HG02840 (cell line): ENCODE results near the gene SMYD2.

Experiments used
- ATAC-seq: cut with Tn5 transposase; IDR thresholded peaks from one replicate; pipeline ENCODE4 v1.9.1; 2021; ENCODE audit warnings: mild to moderate bottlenecking, moderate library complexity, moderate number of reproducible peaks; ENCODE audit not compliant: unreplicated experiment, low FRiP score

The SMYD2 gene

DNA sequence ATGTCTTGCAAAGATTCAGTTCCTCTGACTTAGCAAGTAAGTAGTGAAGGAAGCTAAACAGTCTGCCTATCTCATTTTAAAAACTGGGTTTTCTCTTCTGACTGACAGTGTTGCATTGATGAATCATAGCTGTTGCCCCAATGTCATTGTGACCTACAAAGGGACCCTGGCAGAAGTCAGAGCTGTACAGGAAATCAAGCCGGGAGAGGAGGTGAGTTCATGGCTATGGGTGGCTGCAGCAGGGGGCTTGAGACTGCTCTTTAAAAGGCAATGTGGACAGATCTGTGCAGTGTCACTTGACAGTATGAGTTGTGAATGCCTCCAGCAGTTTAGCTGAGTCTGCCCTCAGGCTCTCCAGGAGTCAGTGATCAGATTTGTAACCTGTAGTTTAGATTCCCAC lies 46.6 kb downstream of the SMYD2 start:
- ATAC-seq, result no peak

- ATAC-seq, result peak; percentile 82
Observed at GRCh38 chr1:214328770-214329469, 48.0 kb downstream of the SMYD2 start.

DNA sequence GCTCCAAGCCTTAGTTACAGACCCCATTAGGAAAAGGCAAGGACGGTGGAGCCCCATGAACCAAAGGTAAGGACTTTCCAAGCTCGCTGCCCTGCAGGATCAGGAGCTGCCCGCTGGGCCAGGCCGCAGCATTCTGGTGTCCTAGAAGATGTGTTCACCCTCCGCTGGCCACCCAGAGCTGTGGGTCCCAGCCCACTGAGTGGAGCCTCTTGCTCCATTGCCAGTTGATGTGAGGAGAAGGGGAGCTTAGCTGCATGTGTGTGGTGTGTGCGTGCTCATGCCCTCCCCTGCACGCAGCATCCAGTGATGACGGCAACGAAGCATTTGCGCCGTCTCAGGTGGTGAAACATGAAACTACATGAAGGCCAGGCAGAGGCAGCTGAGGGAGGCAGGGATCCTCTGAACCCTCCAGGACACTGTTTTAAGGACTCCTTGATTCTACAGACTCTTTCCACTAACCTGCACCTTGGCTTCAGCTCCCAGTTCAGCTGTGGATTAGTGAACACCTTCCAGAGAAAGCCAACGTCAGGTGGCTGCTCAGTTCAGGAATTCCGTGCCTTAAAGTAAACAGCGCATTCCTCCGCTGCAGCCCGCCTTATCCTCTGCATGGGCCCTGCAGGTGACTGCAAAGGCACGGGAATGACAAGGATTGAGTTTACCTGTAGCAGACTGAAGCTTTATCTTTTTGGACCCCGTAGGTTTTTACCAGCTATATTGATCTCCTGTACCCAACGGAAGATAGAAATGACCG lies 48.7 kb downstream of the SMYD2 start:
- no peak for ATAC-seq

DNA sequence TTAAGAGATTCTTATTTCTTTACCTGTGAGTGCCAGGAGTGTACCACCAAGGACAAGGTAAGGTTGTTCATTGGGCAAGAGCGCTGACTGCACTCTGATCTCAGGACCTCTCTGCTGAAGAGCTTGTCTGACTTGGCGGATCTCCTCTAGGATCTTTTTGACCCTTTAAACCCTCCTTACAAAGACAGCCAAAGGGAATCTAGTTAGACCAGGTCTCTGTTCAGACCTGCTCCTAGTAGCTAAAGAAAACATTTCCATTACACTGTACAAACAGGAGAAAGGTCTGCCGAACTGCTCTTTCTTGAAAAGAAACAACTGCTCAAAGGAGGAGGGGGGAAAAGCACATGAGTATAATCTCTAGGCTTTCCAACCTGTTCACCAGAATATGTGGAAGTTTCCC lies 49.3 kb downstream of the SMYD2 start:
- no peak for ATAC-seq

DNA sequence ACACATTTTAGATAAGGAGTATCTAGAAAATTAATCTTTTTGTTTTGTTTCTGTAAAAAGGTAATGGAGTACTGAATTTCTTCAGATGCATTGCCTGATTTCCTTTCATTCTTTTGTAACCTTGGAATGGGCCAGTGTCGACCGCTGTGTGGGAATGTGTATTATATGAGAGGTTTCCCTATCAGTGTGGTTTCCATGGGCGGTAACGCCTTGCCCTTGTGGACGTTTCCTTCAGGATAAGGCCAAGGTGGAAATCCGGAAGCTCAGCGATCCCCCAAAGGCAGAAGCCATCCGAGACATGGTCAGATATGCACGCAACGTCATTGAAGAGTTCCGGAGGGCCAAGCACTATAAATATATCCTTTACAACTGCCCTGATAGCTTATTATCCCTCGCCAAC lies 49.8 kb downstream of the SMYD2 start:
- no peak for ATAC-seq

- no peak for ATAC-seq
Observed at GRCh38 chr1:214331180-214331579, 50.2 kb downstream of the SMYD2 start.

DNA sequence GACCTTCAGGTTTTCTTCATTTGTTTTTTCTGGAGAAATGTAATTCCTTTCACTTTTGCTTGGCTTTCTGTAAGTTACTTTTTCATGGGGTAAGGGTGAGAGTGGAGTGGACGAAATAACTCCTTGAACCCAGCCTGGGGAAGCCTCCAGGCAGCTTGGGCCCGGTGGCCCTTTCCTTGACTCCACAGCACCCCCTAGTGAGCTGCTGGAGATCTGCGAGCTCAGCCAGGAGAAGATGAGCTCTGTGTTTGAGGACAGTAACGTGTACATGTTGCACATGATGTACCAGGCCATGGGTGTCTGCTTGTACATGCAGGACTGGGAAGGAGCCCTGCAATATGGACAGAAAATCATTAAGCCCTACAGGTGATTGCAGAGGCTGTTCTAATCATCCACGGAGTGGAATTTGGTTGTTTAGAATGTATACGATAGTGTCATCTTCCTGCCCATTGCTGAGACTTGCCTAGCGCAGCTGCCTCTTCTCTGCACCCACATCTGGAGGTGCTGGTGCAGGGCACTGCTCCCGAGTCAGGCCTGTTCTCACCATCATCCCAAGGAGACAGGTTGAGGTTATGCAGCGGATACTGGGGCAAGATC lies 51.0 kb downstream of the SMYD2 start:
- ATAC-seq, result no peak

DNA sequence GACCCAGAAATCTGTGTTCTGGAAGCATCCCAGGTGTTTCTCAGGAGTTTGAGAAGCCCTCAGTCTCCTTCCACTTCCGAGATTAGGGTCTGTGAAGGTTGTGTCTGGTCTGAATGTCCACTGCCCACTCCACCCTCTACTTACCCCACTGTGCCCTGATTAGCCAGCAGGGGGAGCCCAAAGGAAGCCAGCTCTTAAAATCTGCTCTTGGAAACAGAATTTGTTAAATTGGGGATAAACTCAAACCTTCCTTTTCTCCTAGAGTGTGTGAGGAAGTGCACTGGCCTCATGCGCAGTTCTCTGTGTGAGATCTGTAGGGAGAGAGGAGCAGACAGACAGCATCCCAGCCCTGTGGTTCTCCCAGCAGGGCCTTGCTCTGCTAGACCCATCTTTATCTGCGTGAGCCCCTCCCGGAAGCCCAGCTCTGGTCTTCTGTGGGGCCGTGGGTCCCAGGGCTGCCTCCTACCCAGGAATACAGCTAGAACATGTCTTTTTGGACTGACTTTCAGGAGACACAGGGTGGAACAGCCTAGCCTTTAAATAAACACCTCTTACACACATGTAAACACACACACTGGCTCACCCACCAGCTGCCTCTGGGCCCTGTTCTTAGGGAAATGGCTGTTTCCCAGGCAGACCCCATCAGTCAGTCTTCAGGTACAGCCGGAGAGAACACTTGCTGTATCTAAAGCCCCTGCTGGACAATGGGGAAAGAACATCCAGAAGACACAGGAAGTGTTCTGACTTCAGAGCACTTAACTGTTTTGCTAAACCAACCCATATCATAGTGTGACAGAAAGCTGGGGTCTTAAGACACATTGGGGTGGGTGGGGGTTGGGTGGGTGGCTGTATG lies 52.2 kb downstream of the SMYD2 start:
- ATAC-seq, result no peak

DNA sequence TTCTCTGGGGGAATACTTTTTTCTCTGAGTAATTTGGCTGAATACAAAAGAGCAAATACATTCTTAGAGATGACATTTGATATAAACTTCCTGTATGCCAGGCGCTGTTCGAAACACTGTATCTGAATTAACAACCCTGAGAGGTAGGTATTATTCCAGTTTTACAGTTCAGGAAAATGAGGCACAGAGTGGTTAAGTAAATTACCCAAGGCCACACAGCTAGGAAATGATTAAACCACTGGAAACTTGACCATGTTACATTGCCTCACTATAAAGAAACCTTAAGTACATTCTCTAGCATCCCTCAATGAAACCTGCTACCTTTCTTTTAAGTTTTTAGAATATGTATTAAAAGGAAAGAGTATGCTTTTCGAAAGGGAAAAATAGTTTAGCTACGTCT lies 54.6 kb downstream of the SMYD2 start:
- ATAC-seq, result no peak

DNA sequence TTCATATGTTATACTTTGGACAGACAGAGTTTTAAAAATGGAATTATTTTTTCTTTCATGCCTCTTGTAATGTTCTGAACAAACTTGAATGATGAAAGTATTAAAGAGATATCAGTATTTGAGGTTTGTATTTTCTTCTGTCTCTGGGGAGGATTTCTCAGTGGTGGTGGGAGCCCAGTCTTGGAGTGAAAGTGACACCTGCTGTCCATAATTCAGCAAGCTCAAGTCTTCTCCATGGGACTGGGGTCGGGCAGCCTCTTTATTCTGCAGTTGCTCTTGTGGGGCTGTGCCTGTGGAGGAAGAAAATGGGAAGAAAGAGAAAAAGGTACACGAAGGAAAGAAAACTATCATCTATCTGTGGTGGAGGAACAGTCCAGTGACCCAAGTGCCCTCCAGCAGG lies 56.1 kb downstream of the SMYD2 start:
- ATAC-seq, result no peak

DNA sequence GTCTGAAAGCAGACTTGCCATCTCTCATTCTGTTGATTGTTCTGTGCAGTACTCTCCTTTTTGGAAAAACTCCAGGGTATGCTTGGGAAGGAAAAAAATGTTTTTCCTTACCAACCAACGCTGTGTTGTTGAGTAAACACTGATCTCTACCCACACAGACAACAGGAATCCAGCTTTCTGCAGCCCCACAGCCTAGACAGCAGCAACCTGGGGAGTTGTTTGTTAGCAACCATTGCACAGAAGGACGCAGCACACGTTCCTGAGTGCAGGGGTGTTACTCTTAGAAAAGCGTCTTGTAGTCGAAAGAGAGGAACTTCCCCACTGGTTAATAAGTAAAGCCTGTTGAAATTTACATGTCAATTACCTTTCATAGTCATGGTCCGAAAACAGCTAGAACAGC lies 56.6 kb downstream of the SMYD2 start:
- peak; percentile 79 for ATAC-seq

DNA sequence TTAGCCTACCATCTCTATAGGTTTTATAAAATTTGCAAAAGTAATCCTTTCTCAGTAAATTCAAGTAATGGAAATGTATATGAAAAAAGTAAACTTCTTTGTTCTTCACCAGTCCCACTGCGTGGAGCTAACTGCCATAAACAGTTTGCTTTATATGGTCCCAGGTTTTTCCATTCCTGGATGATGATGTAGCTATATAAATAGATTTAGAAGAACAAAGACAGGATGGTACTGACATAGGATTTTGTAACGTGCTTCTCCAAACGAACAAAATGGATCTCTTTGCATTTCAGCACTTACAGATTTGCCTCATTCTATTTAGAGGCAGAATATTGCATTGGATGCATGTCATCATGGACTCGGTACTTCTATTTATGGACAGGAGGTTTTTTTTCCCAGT lies 57.3 kb downstream of the SMYD2 start:
- ATAC-seq, result no peak

GRCh38 chr1:214341459-214341858 lies 60.5 kb downstream of the SMYD2 start:
- no peak for ATAC-seq

DNA sequence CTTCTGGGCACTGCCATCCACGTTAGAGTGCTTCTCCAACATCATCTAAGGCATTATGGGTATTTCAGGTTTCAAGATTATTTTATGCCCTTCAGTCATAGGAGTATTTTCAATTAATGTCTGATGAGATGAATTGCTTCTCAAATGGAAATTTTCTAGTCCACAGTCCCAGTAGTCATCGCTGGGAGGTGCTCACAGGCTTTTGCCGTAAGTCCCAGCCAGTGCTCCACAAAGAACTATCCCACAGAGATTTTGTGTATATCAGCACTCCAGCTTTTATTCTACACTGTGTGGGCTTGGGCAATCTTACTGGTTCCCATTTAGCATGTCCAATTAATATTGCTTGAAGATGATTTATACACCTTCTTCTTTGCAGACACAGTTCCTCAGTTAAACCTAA lies 61.0 kb downstream of the SMYD2 start:
- ATAC-seq, result no peak

DNA sequence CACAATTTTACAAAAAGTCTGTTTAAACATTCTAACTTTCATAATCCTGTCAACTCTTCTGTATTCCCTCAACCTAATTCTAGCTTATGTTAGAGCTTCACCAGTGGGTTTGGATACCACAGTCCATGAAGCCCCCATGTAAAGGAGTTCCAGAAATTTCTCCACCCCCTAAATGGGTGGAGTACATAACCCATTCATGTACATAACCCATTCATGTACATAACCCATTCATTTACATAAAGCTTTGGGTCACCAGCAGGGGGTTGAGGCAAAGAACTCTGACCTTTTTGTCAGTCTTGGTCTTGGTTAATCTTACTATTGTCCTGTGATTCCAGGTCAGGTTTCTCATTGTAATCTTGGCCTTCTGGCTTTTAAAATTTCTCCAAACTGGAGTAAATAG lies 61.6 kb downstream of the SMYD2 start:
- no peak for ATAC-seq

DNA sequence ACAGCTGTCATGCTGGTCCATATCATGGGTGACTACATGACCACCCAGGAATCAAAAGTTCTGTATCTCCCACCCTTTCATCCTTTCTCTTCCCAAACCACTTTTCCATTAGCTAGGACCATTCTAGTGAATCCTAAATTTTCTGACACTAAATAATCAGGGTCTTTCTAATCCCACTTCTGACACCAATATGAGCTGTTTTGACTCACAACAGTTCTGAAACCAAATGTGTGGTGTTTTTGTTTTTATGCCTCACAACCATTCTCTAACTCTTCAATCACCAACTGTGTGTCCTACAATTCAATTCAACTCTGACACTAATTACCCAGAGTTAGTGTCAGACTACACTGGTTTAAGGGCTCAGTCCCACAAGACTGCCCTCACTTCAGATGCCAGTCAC lies 63.9 kb downstream of the SMYD2 start:
- no peak for ATAC-seq

DNA sequence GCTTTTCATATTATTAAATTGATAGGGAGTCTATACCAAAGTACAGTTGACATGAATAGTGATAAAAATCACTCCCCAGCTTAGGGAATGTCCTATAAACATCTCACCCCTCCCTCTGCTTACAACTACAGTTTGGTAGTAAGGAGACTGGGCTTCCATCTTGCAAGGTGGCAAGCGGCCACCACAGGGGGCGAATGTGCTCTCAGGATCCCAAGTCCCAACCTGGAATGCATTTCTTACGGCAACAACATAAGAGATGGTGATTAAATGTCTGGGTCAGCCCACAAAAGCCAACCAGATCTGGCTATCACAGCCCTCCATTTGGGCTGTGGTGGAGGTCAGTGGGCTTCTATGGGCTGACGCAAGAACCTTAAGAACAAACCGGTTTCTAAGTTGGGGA lies 68.0 kb downstream of the SMYD2 start:
- no peak for ATAC-seq

DNA sequence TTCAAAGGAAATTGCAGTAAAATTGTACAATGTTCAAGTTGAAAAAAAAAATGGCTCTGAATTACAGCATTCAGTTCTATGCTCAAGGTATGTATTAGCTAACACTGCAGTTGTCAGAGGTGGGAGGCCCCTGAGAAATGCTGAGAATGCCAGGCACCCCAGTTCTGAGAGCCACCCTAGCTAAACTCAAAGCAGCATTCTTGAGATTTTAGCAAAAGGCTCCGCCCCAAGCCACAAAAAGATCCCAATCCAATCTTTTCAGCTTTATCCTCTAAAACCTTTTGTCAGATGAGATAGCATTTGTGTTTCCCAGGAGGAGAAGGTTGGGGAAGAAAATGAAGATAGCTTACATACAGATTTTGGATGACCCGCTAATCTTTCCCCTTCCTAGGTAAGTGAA lies 68.8 kb downstream of the SMYD2 start:
- ATAC-seq, result no peak

DNA sequence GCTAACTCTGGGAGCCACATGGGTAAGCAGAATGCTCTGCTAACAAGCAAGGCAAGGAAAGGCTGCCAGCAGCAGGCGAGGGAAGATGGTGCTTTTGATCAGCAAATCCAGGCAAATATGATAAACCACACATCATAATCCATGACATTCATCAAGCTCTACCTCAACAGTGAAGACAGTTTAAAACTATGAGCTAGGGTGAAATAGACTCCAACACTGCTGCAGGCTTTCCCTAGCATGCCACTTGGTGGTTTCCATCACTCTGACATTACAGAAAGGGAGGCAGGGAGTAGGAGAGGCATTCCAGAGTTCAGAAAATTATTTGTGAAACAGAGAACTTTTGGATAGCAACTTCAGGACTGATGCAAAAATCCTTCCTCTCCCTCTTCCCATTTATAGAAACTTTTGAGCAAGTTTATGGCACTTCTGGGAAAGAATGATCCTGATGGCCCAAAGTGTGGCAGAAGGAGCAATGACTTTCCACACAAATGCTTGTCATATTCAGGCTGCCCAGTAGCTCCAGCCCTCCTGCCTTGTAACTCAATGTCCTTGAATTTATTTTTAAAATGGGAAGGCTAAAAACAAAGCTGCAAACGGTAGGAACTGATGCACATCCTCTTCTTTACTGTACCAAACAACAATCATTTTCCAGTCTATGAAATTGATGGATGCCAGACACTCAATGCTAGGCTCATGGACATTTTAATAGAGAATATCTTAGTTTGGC lies 70.8 kb downstream of the SMYD2 start:
- no peak for ATAC-seq

DNA sequence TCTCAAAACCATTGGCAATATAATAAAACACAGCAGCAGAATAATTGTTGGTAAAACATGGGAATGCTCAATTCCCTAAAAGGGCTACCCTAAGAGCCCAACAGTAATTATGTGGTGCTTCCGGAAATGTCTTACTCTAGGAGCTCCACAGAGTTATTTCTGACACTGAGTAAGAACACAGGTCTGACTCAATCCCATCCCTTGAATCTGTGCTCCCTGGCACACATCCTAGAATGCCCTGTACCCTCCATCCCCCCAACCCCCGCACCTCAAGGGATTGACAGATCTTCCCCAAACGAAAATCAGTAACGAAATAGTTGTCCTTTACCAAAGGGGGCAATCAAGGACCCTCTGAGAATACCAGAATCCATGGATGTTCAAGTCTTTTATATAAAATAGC lies 71.9 kb downstream of the SMYD2 start:
- ATAC-seq, result no peak
